ENCODE measurements around the gene UBR1. TPM values are rescaled to one million over a fixed set of nuclear protein-coding genes. Genes with fewer than 3 reads are reported as not detected.
"Not testable (repeated sequence)": the region's sequence is repeated elsewhere in the genome, so short reads cannot be mapped to it uniquely, and the experiment has no call there.

Gene UBR1
- total RNA-seq, 1 experiment from 2014 or later = 22.2 TPM

- no CpG with 5 or more reads among the region's 5 CpGs for WGBS (ENCODE audit: extremely low coverage, insufficient read length, low lambda C conversion rate)
- H3K79me1 ChIP-seq (ENCODE audit: insufficient read depth, low read depth, low read length, poor library complexity, severe bottlenecking) = peaks cover 4% of the 10 kb centered on the region
- no peak overlapping the region for H3K27ac ChIP-seq (ENCODE audit: insufficient read length, low read depth, low read length)
- H3K27me3 ChIP-seq (ENCODE audit: insufficient read depth, low read length) = no peaks in the 10 kb centered on the region
- Mint-ChIP-seq H3K27ac (no peak overlapping the region), H3K9me3 (no peaks in the 10 kb centered on the region), H3K27me3 (ENCODE audit: low read depth) (no peaks in the 10 kb centered on the region), H3K4me3 (no peak overlapping the region), H3K36me3 (ENCODE audit: insufficient read depth in 1 of 3, low read depth in 3 of 3) (no peaks in the 10 kb centered on the region; a peak in 1 of 7 replicates), H3K4me1 (peaks cover 5 to 8% of the 10 kb centered on the region in 2 experiments)
- H2BK15ac ChIP-seq (ENCODE audit: low read depth, low read length) = no peak overlapping the region
- no peak overlapping the region for H2BK120ac ChIP-seq (ENCODE audit: low read depth, low read length, poor library complexity, severe bottlenecking)
- H3K56ac ChIP-seq (ENCODE audit: insufficient read length, low read depth, low read length) = no peak overlapping the region
- H2BK5ac ChIP-seq (ENCODE audit: insufficient read length, low read length) = no peak overlapping the region
- no peak overlapping the region for H4K91ac ChIP-seq (ENCODE audit: insufficient read length, low read depth, low read length)
- no peaks in the 10 kb centered on the region for H3K4me1 ChIP-seq (ENCODE audit: insufficient read depth, low read length)
- no peak for TF ChIP-seq CTCF (conservative IDR thresholded peaks at IDR 0.05)
- H4K5ac ChIP-seq (ENCODE audit: insufficient read length, low read depth, low read length) = no peak overlapping the region
- no peak overlapping the region for H3K4me2 ChIP-seq (ENCODE audit: insufficient read depth, insufficient read length, low read length)
- no peak overlapping the region for H4K8ac ChIP-seq (replicated peaks; ENCODE audit: insufficient read length, low read depth, low read length)
- no peak for DNase-seq
- H2BK12ac ChIP-seq (ENCODE audit: insufficient read length, low read depth, low read length) = no peak overlapping the region
- no peak overlapping the region for H3K4ac ChIP-seq (ENCODE audit: low read depth, low read length)
- H3K79me2 ChIP-seq (ENCODE audit: insufficient read depth, low read length) = no peaks in the 10 kb centered on the region
- H3K23me2 ChIP-seq (ENCODE audit: insufficient read length, low read depth, low read length, poor library complexity, severe bottlenecking) = no peaks in the 10 kb centered on the region
- no peak overlapping the region for H3K23ac ChIP-seq (ENCODE audit: insufficient read length, low read depth, low read length)
- no peak overlapping the region for H2AK5ac ChIP-seq (ENCODE audit: insufficient read length, low read length)
- no peak overlapping the region for H3K14ac ChIP-seq (ENCODE audit: insufficient read depth, low read length)
- H2AFZ ChIP-seq (ENCODE audit: low read length) = no peak overlapping the region
- no peak overlapping the region for H3T11ph ChIP-seq (ENCODE audit: low read length)
- H2BK20ac ChIP-seq (ENCODE audit: low read depth, low read length, poor library complexity, severe bottlenecking) = no peak overlapping the region
- no peak overlapping the region for H3K9ac ChIP-seq (ENCODE audit: extremely low read depth, insufficient read length, low read length)
- H4K20me1 ChIP-seq (ENCODE audit: control insufficient read depth, insufficient read depth, insufficient read length) = no peaks in the 10 kb centered on the region
- no peaks in the 10 kb centered on the region for H3K9me3 ChIP-seq (ENCODE audit: control insufficient read depth, low read depth, low read length)
- no peak overlapping the region for H3K18ac ChIP-seq (ENCODE audit: insufficient read length, low read depth, low read length)
Observed at GRCh38 chr15:42903388-42904324, 202.2 kb downstream of the UBR1 start.

GRCh38 chr15:42893911-42894310, 211.9 kb downstream of the UBR1 start:
- WGBS (ENCODE audit: extremely low coverage, insufficient read length, low lambda C conversion rate) = no CpG with 5 or more reads among the region's 1 CpG
- Mint-ChIP-seq H3K9me3 (peaks cover 12% of the 10 kb centered on the region in 2 experiments; a peak in 4 of 5 replicates), H3K36me3 (ENCODE audit: insufficient read depth in 1 of 3, low read depth in 3 of 3) (peaks cover 12 to 13% (median 12%) of the 10 kb centered on the region in 3 experiments)
- not testable (repeated sequence) for H4K5ac ChIP-seq (ENCODE audit: insufficient read length, low read depth, low read length); H3K14ac ChIP-seq (ENCODE audit: insufficient read depth, low read length); H4K8ac ChIP-seq (replicated peaks; ENCODE audit: insufficient read length, low read depth, low read length); H3K79me2 ChIP-seq (ENCODE audit: insufficient read depth, low read length); H3K9ac ChIP-seq (ENCODE audit: extremely low read depth, insufficient read length, low read length); H2BK12ac ChIP-seq (ENCODE audit: insufficient read length, low read depth, low read length); H2BK120ac ChIP-seq (ENCODE audit: low read depth, low read length, poor library complexity, severe bottlenecking); H3K4me3 Mint-ChIP-seq; H2BK20ac ChIP-seq (ENCODE audit: low read depth, low read length, poor library complexity, severe bottlenecking); H3T11ph ChIP-seq (ENCODE audit: low read length); H3K23ac ChIP-seq (ENCODE audit: insufficient read length, low read depth, low read length); H3K23me2 ChIP-seq (ENCODE audit: insufficient read length, low read depth, low read length, poor library complexity, severe bottlenecking); H3K27me3 Mint-ChIP-seq (ENCODE audit: low read depth); H2AK5ac ChIP-seq (ENCODE audit: insufficient read length, low read length); H3K4me2 ChIP-seq (ENCODE audit: insufficient read depth, insufficient read length, low read length); H3K9me3 ChIP-seq (ENCODE audit: control insufficient read depth, low read depth, low read length); H4K91ac ChIP-seq (ENCODE audit: insufficient read length, low read depth, low read length); H3K4me1 Mint-ChIP-seq; H4K20me1 ChIP-seq (ENCODE audit: control insufficient read depth, insufficient read depth, insufficient read length); H3K79me1 ChIP-seq (ENCODE audit: insufficient read depth, low read depth, low read length, poor library complexity, severe bottlenecking); H3K56ac ChIP-seq (ENCODE audit: insufficient read length, low read depth, low read length); H3K4me1 ChIP-seq (ENCODE audit: insufficient read depth, low read length); H3K27ac Mint-ChIP-seq; H3K4ac ChIP-seq (ENCODE audit: low read depth, low read length); H3K27ac ChIP-seq (ENCODE audit: insufficient read length, low read depth, low read length); H3K18ac ChIP-seq (ENCODE audit: insufficient read length, low read depth, low read length); H2AFZ ChIP-seq (ENCODE audit: low read length); DNase-seq; H2BK5ac ChIP-seq (ENCODE audit: insufficient read length, low read length); H3K27me3 ChIP-seq (ENCODE audit: insufficient read depth, low read length); H2BK15ac ChIP-seq (ENCODE audit: low read depth, low read length)
